Stomach (tissue), 9 donors: ENCODE results near the gene CORO7. TPM values are rescaled to one million over a fixed set of nuclear protein-coding genes. Genes with fewer than 3 reads are reported as not detected.
A peak's percentile ranks its signal among the peaks of the same experiment; 100 is the strongest.

Source experiments
- DNase-seq, 2 donors: peaks; one replicate each; pipeline versions ENCODE4 v3.0.0 to v3.0.0-alpha.2; 2013 to 2019
- H3K27ac ChIP-seq, 5 donors: fragments of 200-600 bp in 4 of 5; sonication (generic) in 4 of 5; one replicate each; pipeline ENCODE4 v1.5.1; 2013 to 2019; ENCODE audit warnings: mild to moderate bottlenecking in 1 of 5, moderate library complexity in 1 of 5
- H3K27me3 ChIP-seq, 3 donors: fragments of 200-600 bp; sonication (generic); one replicate each; pipeline ENCODE4 v1.5.1; 2017 to 2019; ENCODE audit warnings: mixed run types in 1 of 3
- H3K36me3 ChIP-seq, 4 donors: fragments of 200-600 bp; sonication (generic); 1 replicate in 3 of 4; 2 replicates in 1 of 4; pipeline ENCODE4 v1.5.1; 2016 to 2019
- H3K4me1 ChIP-seq, 4 donors: fragments of 200-600 bp; sonication (generic); one replicate each; pipeline ENCODE4 v1.5.1; 2016 to 2019
- H3K4me3 ChIP-seq, 4 donors: fragments of 200-600 bp; sonication (generic) in 3 of 4; one replicate each; pipeline ENCODE4 v1.5.1; 2016 to 2019; ENCODE audit warnings: mild to moderate bottlenecking in 1 of 4
- H3K9me3 ChIP-seq, 4 donors: fragments of 200-600 bp; sonication (generic); one replicate each; pipeline ENCODE4 v1.5.1; 2016 to 2019
- EP300 ChIP-seq: sonication (generic); formaldehyde crosslinking; IDR thresholded peaks from one replicate; pipeline ENCODE4 v1.6.1; 2017; ENCODE audit warnings: antibody characterized with exemption
- POLR2A ChIP-seq, 4 donors: fragments of 450-650 bp; IDR thresholded peaks; one replicate each; pipeline ENCODE4 v1.6.1; 2016; ENCODE audit warnings: antibody characterized with exemption in 4 of 4, control low read depth in 2 of 4, mild to moderate bottlenecking in 1 of 4, moderate library complexity in 1 of 4
- POLR2AphosphoS5 ChIP-seq, 3 donors: sonication (generic); formaldehyde crosslinking; IDR thresholded peaks; one replicate each; pipeline ENCODE4 v1.6.1; 2016; ENCODE audit warnings: antibody characterized with exemption in 3 of 3
- WGBS, 5 donors: extraction: QIAGEN DNeasy Blood & Tissue Kit in 3 of 5; methylation state at CpG; one replicate each; pipeline versions ENCODE4 v1.1.5 to v1.1.7; 2013 to 2018; 5-methylcytosine and 5-hydroxymethylcytosine counted together
- intact Hi-C: fragments of 100-400 bp; cut with DNase I; formaldehyde crosslinking; loops from one replicate; pipeline ENCODE4 v1.15.1; 2023; ENCODE audit warnings: low total_unique reads
- polyA plus RNA-seq, 3 donors: library from polyadenylated mRNA; stranded (reverse); fragments of 200-250 nt; gene quantifications; one replicate each; pipeline ENCODE4 v1.2.3, GENCODE V29; 2013
- total RNA-seq, 5 donors: library from RNA; depleted of rRNA; stranded (reverse); fragments of >200 nt; gene quantifications; one replicate each; pipeline versions ENCODE4 v1.1.0 to v1.2.3, GENCODE V29; 2014 to 2016
- TF ChIP-seq, protein P1 (sequence below), 7 experiments: fragments of 450-650 bp in 4 of 7; fragments of 200-600 bp in 3 of 7; sonication (generic) in 3 of 7; IDR thresholded peaks; one replicate each; pipeline ENCODE4 v1.5.1; 2016 to 2019; ENCODE audit warnings: antibody characterized with exemption in 7 of 7, control low read depth in 2 of 7, mild to moderate bottlenecking in 1 of 7
- donor health status: healthy with polysubstance abuse.
- donor health status: Bipolar disorder and iron deficiency.
- donor health status: healthy.

The CORO7 gene
- total and polyA plus RNA-seq, 8 donors = 12.5 to 173 (median 17.3) TPM

- Histone ChIP-seq H3K27ac (peak overlapping the region; percentile 66 to 93 (median 91)), H3K9me3 (no peaks in the 10 kb centered on the region), H3K36me3 (no peaks in the 10 kb centered on the region), H3K4me1 (peaks cover 68 to 87% (median 78%) of the 10 kb centered on the region in 4 donors), H3K4me3 (peak overlapping the region; percentile 63 to 71 (median 71)), H3K27me3 (peaks cover 0 to 35% (median 14%) of the 10 kb centered on the region in 3 donors)
- WGBS, 5 donors = 43 to 57% (median 48%) methylated on average over 8 to 12 of the region's 12 CpGs
- TF ChIP-seq POLR2A (IDR thresholded peaks at IDR 0.05) (no peak), POLR2AphosphoS5 (IDR thresholded peaks at IDR 0.05) (no peak), EP300 (no peak)
- TF ChIP-seq, protein P1, sequence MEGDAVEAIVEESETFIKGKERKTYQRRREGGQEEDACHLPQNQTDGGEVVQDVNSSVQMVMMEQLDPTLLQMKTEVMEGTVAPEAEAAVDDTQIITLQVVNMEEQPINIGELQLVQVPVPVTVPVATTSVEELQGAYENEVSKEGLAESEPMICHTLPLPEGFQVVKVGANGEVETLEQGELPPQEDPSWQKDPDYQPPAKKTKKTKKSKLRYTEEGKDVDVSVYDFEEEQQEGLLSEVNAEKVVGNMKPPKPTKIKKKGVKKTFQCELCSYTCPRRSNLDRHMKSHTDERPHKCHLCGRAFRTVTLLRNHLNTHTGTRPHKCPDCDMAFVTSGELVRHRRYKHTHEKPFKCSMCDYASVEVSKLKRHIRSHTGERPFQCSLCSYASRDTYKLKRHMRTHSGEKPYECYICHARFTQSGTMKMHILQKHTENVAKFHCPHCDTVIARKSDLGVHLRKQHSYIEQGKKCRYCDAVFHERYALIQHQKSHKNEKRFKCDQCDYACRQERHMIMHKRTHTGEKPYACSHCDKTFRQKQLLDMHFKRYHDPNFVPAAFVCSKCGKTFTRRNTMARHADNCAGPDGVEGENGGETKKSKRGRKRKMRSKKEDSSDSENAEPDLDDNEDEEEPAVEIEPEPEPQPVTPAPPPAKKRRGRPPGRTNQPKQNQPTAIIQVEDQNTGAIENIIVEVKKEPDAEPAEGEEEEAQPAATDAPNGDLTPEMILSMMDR (IDR thresholded peaks at IDR 0.05) = no peak
- DNase-seq = peak in 1 of 2 donors; percentile 58
- intact Hi-C loops = no loop called here
Observed at GRCh38 chr16:4317532-4318450, 98.6 kb downstream of the CORO7 start.

GRCh38 chr16:4316864-4317531 lies 99.4 kb downstream of the CORO7 start:
- intact Hi-C loops = no loop called here
- peaks cover 0 to 35% (median 14%) of the 10 kb centered on the region in 3 donors for H3K27me3 ChIP-seq

DNA sequence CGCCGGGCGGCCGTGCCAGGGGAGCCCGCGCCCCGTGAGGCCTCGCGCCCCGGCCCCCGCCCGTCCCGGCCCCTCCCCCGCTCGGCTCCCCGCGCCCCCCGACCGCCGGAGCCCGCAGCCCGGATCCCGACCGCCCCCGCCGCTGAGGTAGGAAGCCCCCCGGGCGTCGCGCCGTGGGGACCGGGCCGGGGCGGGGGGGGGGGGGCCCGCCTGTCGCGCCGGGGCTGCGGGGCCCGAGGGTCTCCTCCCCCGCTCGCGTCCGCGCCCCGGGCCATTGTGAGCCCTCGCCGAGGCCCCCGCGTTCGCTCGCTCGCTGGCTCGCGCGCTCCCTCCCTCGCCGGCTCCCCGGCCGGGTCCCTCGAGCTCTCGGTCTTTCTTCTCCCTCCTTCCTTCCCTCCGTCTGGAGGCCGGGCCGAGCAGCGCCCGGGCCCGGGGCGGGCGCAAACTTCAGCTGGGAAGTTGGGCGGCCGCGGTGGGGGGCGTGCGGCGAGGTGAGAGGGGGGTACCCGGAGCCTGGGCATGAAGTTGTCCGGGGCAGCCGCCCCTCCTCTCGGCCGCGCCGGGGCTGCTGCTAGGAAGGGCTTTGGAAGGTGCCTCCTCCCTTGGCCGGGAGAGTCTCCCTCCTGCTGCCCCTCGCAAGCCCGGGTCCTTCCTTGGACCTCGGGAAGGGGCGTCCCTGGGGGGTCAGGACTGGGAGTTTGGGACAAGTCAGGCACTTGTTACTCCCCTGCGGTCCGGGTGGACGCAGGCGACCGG lies 100.1 kb downstream of the CORO7 start:
- Histone ChIP-seq H3K9me3 (no peaks in the 10 kb centered on the region), H3K27ac (peak overlapping the region; percentile 66 to 94 (median 92)), H3K4me1 (peaks cover 66 to 74% (median 70%) of the 10 kb centered on the region in 4 donors), H3K36me3 (no peaks in the 10 kb centered on the region), H3K27me3 (peaks cover 0 to 35% (median 14%) of the 10 kb centered on the region in 3 donors), H3K4me3 (peak overlapping the region; percentile 63 to 71 (median 71))
- intact Hi-C loops = no loop called here
- WGBS, 5 donors = 1 to 4% (median 3%) methylated on average over 10 to 86 of the region's 93 CpGs
- TF ChIP-seq POLR2A (IDR thresholded peaks at IDR 0.05) = no peak
- TF ChIP-seq, protein P1 (IDR thresholded peaks at IDR 0.05) = no peak
- no peak for TF ChIP-seq POLR2AphosphoS5 (IDR thresholded peaks at IDR 0.05)
- no peak for TF ChIP-seq EP300
- peak in 1 of 2 donors; percentile 69 for DNase-seq

More at GRCh38 chr16:4316864-4317531, 99.4 kb downstream of the CORO7 start:
- TF ChIP-seq POLR2A (IDR thresholded peaks at IDR 0.05) (no peak), EP300 (no peak), POLR2AphosphoS5 (IDR thresholded peaks at IDR 0.05) (no peak)
- TF ChIP-seq, protein P1 (IDR thresholded peaks at IDR 0.05) = no peak
- peak; percentile 66 to 74 for DNase-seq
- Histone ChIP-seq H3K9me3 (no peaks in the 10 kb centered on the region), H3K4me3 (peak overlapping the region; percentile 63 to 71 (median 71)), H3K36me3 (no peaks in the 10 kb centered on the region), H3K4me1 (peaks cover 66 to 79% (median 74%) of the 10 kb centered on the region in 4 donors), H3K27ac (peak overlapping the region; percentile 66 to 93 (median 91))
- 10 to 29% (median 15%) methylated on average over 12 to 20 of the region's 20 CpGs for WGBS, 5 donors
